Left renal cortex interstitium (tissue), 4 donors: ENCODE data around the gene ZBTB20. TPM values are rescaled to one million over a fixed set of nuclear protein-coding genes. Genes with fewer than 3 reads are reported as not detected.
A peak's percentile ranks its signal among the peaks of the same experiment; 100 is the strongest.
"Not testable (repeated sequence)": the region's sequence is repeated elsewhere in the genome, so short reads cannot be mapped to it uniquely, and the experiment has no call there.

Experiments
- DNase-seq, 4 donors: peaks; one replicate each; pipeline ENCODE4 v3.0.0-alpha.2; 2013; ENCODE audit warnings: low read depth in 4 of 4, low spot score in 2 of 4, missing footprints in 1 of 4
- polyA plus RNA-seq, 4 donors: library from polyadenylated mRNA; unstranded; fragments of 120-200 nt; gene quantifications; one replicate each; pipeline ENCODE4 v1.2.1, GENCODE V29; 2013; ENCODE audit not compliant: insufficient read length in 4 of 4

The ZBTB20 gene
- polyA plus RNA-seq, 4 donors, result 4.5 to 6.5 (median 5.8) TPM

GRCh38 chr3:115148142-115148790, 1.2 kb upstream of the ZBTB20 start:
- peak in 3 of 4 donors; percentile 49 to 74 (median 54) for DNase-seq

DNA sequence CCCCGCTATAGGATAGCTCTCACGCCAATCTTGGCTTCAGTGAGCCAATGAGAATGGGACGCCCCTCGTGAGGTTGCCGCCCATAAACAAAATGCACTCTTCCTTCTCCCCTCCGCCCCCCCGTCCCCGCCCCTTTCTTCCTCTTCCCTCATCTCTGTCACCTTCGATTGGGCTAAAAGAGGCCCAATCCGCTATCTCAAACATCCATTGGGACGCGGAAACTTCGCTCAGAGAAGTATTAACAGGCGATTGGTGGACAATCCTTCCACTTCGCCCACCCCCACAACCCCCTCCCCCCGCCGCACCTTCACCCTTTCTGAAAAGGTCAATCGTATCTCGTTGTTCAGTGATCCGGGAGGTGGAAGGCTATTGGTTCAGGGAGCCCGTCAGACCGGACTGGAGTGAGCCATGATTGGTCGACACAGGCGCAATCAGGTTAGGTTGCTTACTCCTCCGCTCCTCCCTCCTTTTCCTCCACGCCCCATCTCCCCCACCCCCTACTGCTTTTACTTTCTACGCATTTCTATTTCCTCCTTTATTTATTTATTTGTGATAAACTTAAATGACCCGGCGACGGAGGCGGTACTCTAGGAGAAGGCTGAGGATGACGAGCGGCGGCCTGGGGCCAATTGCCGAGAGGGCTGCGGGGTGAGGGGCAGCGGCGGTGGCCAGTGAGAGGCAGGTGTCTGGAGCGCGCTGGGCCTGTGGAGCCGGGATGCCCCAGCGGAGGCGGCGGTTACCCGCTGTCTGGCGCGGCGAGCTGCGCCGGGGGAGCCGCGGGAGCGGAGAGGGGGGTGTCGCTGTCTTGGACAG, 447 bp upstream of the ZBTB20 start:
- peak; percentile 99 to 100 (median 100) for DNase-seq

- peak in 3 of 4 donors; percentile 24 to 48 (median 40) for DNase-seq
These were observed 1.1 kb downstream of the ZBTB20 start for GRCh38 chr3:115146032-115146417.

DNA sequence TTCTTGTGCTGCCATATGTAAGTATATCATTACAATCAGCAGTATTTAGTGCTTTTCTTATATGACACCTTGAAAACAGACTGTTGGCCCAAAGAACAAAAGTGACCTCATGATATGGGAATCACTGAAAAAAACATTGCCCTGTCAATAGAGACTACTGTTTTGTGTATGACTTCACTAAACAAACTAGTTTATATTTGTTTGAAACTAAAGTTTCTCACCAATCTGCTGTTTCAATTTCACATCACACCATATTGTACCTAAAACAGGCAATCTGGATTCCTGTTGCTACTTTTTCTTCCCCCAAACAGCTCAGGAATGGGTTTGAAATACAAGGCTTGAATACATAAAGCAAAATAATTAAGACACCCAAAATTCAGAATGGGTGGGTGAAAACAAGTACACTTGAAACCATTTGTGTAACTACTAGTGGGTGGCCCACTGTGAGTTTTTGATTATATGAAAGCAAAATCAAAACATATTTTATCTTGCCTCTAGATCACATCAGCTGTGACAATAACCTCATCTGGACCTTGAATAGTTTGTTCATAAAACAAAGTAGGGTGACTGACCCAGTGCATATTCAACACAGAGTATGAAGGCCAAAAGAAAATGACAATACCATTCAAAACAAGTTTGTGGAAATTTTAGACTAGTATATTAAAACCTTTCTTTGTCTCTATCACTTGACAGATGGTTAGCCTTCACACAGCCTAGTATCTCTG, 5.9 kb downstream of the ZBTB20 start:
- no peak for DNase-seq

GRCh38 chr3:115139072-115139471, 8.0 kb downstream of the ZBTB20 start:
- no peak for DNase-seq

GRCh38 chr3:115134648-115135347, 12.3 kb downstream of the ZBTB20 start:
- no peak for DNase-seq

- no peak for DNase-seq
These were observed 19.9 kb downstream of the ZBTB20 start for GRCh38 chr3:115127208-115127607.

GRCh38 chr3:115120597-115120996, 26.5 kb downstream of the ZBTB20 start:
- DNase-seq, result no peak

GRCh38 chr3:115113367-115113766, 33.7 kb downstream of the ZBTB20 start:
- no peak for DNase-seq

GRCh38 chr3:115111632-115112031, 35.5 kb downstream of the ZBTB20 start:
- DNase-seq, result no peak

GRCh38 chr3:115110830-115111229, 36.3 kb downstream of the ZBTB20 start:
- no peak for DNase-seq

DNA sequence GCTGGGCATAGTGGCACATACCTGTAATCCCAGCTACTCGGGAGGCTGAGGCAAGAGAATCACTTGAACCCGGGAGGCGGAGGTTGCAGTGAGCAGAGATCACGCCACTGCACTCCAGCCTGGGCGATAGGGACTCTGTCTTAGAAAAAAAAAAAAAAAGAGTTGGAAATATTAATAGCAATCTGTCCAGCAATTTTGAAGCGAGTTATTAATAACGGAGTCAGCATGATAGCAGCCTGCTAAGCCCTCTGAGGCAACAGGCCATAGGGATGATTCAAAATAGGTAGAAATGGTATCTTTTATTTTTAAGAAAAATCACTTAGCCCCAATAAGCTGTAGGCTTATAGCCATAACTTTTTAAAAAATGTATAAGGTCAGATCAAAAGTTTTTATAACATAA, 37.0 kb downstream of the ZBTB20 start:
- not testable (repeated sequence) for DNase-seq

DNA sequence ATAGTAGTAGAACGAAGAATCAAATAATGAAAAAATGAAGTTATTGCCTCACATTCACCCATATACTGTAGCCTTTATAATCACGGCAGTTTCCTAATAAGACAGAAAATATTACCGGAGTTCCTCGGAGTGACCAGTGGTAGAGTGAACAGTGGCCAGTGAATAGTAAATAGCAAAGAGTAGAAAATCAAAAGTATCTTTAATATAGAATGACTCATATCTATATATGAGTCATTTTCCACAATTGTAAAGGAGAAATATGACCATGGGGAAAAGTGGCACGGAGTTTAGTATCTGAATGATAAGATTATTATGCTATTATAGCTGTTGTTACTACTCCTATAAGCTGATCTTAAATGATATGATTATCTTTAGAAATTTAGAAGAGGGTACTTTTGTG, 38.5 kb downstream of the ZBTB20 start:
- no peak for DNase-seq

DNA sequence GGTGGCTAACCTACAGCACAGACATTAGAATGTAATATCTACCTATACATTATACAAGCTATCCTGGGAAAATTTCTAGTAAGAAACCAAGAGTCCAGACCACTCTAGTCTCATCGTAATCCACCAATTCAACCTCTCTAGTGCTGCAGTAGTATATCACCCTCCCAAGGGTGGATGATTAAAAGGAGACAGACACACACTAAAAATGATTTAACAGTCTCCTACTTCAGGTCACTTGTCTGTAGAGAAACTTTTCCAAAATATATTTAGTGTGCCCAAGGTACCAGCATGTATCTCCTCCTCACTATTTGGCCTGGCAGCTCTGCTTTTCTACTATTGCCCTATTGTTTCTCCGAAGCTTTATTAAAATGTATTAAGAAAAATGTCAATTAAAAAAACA, 45.0 kb downstream of the ZBTB20 start:
- DNase-seq, result peak in 1 of 4 donors; percentile 21

DNA sequence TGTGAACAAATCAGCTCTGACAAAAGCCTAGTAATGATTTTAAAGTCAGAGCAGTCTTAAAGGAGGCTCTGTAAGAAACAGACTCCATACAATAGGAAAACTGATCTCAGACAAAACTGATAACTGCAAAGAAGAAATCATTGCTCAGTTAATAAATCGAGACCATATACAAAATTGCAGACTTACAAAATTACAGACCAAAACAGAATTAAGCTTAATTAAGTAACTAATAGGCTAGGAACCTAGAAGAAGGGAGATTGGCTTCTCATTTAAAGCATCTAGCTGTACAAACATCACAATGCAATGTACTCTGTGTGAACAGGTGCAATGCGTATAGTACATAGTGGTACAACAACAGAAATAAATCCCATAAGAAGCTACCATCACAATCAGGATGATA, 46.3 kb downstream of the ZBTB20 start:
- no peak for DNase-seq

GRCh38 chr3:115099986-115100571, 47.0 kb downstream of the ZBTB20 start:
- peak in 3 of 4 donors; percentile 49 to 70 (median 65) for DNase-seq

DNA sequence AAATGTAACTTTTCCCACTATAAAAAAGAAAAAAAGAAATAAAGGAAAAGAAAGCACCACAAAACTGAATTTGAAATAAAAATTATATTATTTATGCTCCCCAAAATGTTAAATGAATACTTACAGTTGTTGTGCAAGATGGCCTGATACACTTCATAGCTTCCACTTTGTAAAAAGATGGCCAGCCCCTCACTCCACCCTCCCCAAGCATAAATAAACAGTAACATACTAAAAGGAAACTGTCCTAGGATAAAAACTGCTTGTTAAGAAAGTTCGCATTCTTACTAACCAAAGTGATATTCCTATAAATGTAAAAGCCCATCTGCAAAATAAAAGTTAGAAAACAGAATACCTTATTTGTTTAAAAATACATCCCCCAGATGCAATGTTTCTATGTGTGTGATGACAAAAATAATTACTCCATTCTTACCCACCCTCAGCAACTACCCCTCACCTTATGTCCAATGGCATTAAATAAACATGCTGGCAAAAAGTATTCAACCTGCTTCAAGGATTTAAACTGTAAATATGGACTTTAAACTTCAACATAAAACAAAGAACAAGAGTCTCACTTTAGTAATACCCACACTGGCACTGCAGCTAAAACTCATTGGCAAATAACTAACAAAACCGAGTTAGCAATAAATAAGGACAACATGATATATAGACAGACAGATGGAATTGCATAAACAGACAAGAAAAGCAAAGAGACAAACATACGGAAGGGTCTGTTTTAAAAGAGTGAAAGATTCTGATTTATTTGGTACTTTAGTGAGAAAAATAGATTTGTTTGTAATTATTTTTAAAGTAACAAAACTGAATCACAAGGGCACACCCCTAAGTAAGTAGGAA, 47.7 kb downstream of the ZBTB20 start:
- peak in 2 of 4 donors; percentile 20 to 26 for DNase-seq

DNA sequence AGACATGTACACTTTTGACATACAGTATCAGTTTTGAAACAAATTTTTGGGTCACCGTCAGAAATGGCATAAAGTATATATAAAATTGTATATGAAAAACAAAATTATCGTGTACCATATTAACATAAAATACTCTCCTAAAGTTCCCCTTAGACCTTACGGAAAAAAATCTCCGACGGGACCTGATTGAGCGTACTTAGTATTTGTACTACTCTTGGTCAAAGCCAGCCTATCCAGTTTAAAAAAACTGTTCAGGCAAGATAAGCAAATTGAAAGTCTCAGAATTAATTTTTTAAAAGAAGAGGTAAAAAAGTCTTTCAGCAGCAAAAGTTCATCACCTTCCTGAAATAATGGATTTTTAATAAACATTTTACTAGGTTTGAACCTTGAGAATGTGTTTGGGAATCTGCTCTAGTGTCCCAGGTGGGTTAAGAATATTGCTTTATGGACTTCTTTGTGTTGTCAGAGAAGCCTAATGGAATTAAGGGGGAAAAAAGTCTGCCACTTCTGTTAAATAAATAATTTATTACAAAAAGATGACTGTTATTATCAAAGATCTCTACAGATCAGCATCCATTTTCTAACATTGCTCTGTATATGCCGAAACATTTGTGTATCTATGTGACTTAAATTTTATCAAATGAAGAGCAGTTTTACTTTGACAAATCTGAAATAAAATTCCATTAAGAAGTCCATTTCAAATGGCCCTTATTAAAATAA, 48.6 kb downstream of the ZBTB20 start:
- no peak for DNase-seq

DNA sequence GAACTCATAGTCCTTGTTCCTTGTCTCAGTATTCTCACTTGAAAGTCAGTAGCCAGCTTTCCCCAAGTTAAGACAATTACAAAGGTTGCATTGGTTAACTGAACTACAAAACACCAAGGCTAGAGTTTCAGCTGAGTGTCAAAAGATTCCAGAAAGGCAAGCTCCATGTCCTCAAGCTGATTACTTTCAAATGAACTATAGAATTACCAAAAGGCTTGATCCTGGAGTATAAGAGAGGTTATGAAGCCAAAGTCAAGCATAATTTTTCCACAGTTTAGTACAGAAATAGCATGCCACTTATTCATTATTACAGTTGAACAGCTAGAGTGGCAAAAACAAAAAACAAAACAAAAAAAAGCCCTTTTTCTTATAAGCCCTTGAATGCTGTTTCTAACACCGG, 51.9 kb downstream of the ZBTB20 start:
- DNase-seq, result no peak
